Mucosa of descending colon (tissue), 3 donors: ENCODE data around the gene DSG1. TPM values are rescaled to one million over a fixed set of nuclear protein-coding genes. Genes with fewer than 3 reads are reported as not detected.

Source experiments
- ATAC-seq: fragments of 200-7000 bp; cut with Tn5 transposase; one replicate; pipeline ENCODE4 v1.9.1; 2020; ENCODE audit warnings: mild to moderate bottlenecking, moderate library complexity
- DNase-seq, 3 donors: peaks; one replicate each; pipeline ENCODE4 v3.0.0-alpha.2; 2020
- H3K36me3 ChIP-seq: fragments of 200-600 bp; one replicate; pipeline ENCODE4 v1.8.0; 2021; ENCODE audit warnings: low read depth, mild to moderate bottlenecking
- H3K4me1 ChIP-seq: fragments of 200-600 bp; one replicate; pipeline ENCODE4 v1.8.0; 2021; ENCODE audit warnings: low read depth, mild to moderate bottlenecking
- H3K4me3 ChIP-seq: fragments of 200-600 bp; one replicate; pipeline ENCODE4 v1.8.0; 2021; ENCODE audit warnings: mild to moderate bottlenecking
- H3K9me3 ChIP-seq: fragments of 200-600 bp; one replicate; pipeline ENCODE4 v1.8.0; 2021; ENCODE audit warnings: mild to moderate bottlenecking
- CTCF ChIP-seq: fragments of 200-600 bp; IDR thresholded peaks from one replicate; pipeline ENCODE4 v1.8.0; 2022; ENCODE audit warnings: antibody characterized with exemption, mild to moderate bottlenecking
- intact Hi-C, 2 donors: fragments of 100-400 bp; cut with DNase I in 1 of 2; cut with micrococcal nuclease in 1 of 2; formaldehyde crosslinking; loops; one replicate each; pipeline versions ENCODE4 v1.11.0 to v1.11.1; 2022; cut with DNase I, micrococcal nuclease
- total RNA-seq, 3 donors: library from RNA; stranded (reverse); fragmentation: NEBNext Ultra II Directional in 2 of 3; extraction: Animal tissue kit (Norgen Biotek cat#: 25700) in 2 of 3; gene quantifications; one replicate each; pipeline versions ENCODE4 v1.2.1 to v1.2.4, GENCODE V29; 2021 to 2023
- donor health status: DM: no; HTN: no; CAD: no; lungs with moderate emphysema.
- donor health status: DM: no; HTN: no; CAD: no.
- donor health status: DM: no; HTN: yes; CAD: no.

The DSG1 gene
- total RNA-seq, 3 donors from 2014 or later, result not detected

- no peak for TF ChIP-seq CTCF
- ATAC-seq, result no peak
- intact Hi-C loops, result no loop called here
- DNase-seq, result no peak
- H3K9me3 ChIP-seq, result no peaks in the 10 kb centered on the region
- no peaks in the 10 kb centered on the region for H3K36me3 ChIP-seq
- H3K4me3 ChIP-seq, result no peak overlapping the region
- H3K4me1 ChIP-seq, result peaks cover 2% of the 10 kb centered on the region
Observed at GRCh38 chr18:31403409-31403808, 85.4 kb downstream of the DSG1 start.

Other genes with a start within 250 kb of the DSG1 start
- 100 to 1,000 TPM in 2 of 3 donors, 10 to 100 TPM in 1; 78.3 to 222 (median 141) TPM for gene DSC2, start 215.7 kb upstream of the DSG1 start, total RNA-seq
- under 1 TPM in 1 of 3 donors, not detected in 2; 0.07 TPM for gene DSC1, start 155.3 kb upstream of the DSG1 start, total RNA-seq
- under 1 TPM in 2 of 3 donors, not detected in 1; 0.24 to 0.26 TPM for gene DSG4, start 58.6 kb downstream of the DSG1 start, total RNA-seq
- gene DSG3, start 129.6 kb downstream of the DSG1 start, total RNA-seq, result 1 to 10 TPM in 1 of 3 donors, under 1 TPM in 2; 0.06 to 1.0 (median 0.14) TPM
- 100 to 1,000 TPM; 131 to 341 (median 305) TPM for gene DSG2, start 180.0 kb downstream of the DSG1 start, total RNA-seq